ENCODE measurements around the gene LONRF2. TPM values are rescaled to one million over a fixed set of nuclear protein-coding genes. Genes with fewer than 3 reads are reported as not detected.

Gene LONRF2
- total RNA-seq, 1 experiment from 2014 or later = 0.33 TPM

DNA sequence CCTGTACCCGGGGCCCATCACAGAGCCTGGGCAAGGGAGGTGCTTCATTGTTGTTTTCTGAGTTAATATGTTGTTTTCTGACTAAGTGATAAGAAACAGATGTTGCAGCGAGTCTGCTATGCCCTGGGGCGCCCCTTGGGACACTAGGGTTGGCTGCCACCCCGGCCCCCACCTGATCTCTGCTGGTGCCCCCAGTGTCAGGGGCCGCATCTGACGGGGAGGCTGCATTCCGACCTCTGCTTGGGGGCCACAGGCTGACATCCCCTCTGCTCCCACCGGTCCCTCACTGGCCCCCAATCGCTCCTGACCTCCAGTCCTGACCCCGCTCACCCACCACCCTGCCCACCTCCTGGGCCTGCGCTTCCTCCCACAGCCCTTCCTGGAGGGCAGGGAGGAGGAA, 65.9 kb downstream of the LONRF2 start:
- H3K4me3 Mint-ChIP-seq = no peak overlapping the region
- no peaks in the 10 kb centered on the region for H3K36me3 Mint-ChIP-seq
- ATAC-seq (no peak), DNase-seq (ENCODE audit: low spot score) (no peak)
- no peak for TF ChIP-seq TCF7 (CRISPR knock-in tag; IDR thresholded peaks at IDR 0.05; ENCODE audit: low read depth)
- TF ChIP-seq ZNF416 (CRISPR knock-in tag; IDR thresholded peaks at IDR 0.05) = no peak
- TF ChIP-seq FOXJ3 (CRISPR knock-in tag; IDR thresholded peaks at IDR 0.05; ENCODE audit: borderline replicate concordance) = no peak
- no peak for TF ChIP-seq ETV6 (CRISPR knock-in tag; IDR thresholded peaks at IDR 0.05)
- TF ChIP-seq, protein P1, sequence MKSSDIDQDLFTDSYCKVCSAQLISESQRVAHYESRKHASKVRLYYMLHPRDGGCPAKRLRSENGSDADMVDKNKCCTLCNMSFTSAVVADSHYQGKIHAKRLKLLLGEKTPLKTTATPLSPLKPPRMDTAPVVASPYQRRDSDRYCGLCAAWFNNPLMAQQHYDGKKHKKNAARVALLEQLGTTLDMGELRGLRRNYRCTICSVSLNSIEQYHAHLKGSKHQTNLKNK (CRISPR knock-in tag; IDR thresholded peaks at IDR 0.05) = no peak
- TF ChIP-seq JAZF1 (CRISPR knock-in tag; IDR thresholded peaks at IDR 0.05) = no peak
- TF ChIP-seq, protein P2, sequence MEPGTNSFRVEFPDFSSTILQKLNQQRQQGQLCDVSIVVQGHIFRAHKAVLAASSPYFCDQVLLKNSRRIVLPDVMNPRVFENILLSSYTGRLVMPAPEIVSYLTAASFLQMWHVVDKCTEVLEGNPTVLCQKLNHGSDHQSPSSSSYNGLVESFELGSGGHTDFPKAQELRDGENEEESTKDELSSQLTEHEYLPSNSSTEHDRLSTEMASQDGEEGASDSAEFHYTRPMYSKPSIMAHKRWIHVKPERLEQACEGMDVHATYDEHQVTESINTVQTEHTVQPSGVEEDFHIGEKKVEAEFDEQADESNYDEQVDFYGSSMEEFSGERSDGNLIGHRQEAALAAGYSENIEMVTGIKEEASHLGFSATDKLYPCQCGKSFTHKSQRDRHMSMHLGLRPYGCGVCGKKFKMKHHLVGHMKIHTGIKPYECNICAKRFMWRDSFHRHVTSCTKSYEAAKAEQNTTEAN (CRISPR knock-in tag; IDR thresholded peaks at IDR 0.05) = no peak
- no peaks in the 10 kb centered on the region for H3K27me3 Mint-ChIP-seq (ENCODE audit: low read depth)
- H3K27ac Mint-ChIP-seq = no peak overlapping the region
- 0 out of 2 replicates have a peak, but pooled peaks cover 4% of the 10 kb centered on the region for H3K9me3 Mint-ChIP-seq
- no peaks in the 10 kb centered on the region for H3K4me1 Mint-ChIP-seq
- ChIA-PET POLR2A (no interaction called here), CTCF (no interaction called here)

DNA sequence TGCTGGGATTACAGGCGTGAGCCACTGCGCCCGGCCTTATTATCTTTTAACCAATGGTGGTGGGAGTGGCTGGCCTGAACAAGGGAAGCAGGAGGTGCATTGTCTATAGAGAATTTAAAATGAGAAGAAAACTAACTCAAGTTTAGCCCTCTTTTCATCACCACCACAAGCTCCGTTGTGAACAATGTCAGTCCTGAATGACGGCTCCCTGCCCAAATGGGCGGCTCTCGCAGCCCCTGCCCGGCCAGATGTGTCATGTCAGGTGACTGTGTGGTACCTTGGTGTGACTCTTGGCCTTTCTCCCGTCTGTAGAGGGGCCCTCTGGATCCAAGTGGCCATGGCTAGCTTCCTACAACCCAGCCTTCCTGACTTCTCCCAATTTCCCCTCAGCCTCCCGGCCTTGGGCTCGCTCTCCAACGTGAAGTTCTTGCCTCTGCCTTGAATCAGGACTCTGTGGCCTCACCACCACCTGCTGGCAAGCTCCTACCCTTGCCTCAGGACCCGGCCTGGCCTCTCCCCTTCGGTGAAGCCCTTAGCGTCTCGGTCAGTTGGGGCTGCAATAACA, 67.6 kb downstream of the LONRF2 start:
- H3K4me3 Mint-ChIP-seq = no peak overlapping the region
- TF ChIP-seq, protein P3, sequence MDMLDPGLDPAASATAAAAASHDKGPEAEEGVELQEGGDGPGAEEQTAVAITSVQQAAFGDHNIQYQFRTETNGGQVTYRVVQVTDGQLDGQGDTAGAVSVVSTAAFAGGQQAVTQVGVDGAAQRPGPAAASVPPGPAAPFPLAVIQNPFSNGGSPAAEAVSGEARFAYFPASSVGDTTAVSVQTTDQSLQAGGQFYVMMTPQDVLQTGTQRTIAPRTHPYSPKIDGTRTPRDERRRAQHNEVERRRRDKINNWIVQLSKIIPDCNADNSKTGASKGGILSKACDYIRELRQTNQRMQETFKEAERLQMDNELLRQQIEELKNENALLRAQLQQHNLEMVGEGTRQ (CRISPR knock-in tag; IDR thresholded peaks at IDR 0.05) = no peak
- TF ChIP-seq NFATC4 (CRISPR knock-in tag; IDR thresholded peaks at IDR 0.05) = no peak
- no peak for TF ChIP-seq SMAD3 (CRISPR knock-in tag; IDR thresholded peaks at IDR 0.05; ENCODE audit: borderline replicate concordance)
- no peak for TF ChIP-seq KAT7 (CRISPR knock-in tag; IDR thresholded peaks at IDR 0.05; ENCODE audit: borderline replicate concordance)
- TF ChIP-seq ZNF138 (CRISPR knock-in tag; conservative IDR thresholded peaks at IDR 0.05) = no peak
- no peak for TF ChIP-seq FOXJ3 (CRISPR knock-in tag; IDR thresholded peaks at IDR 0.05; ENCODE audit: borderline replicate concordance)
- TF ChIP-seq, protein P4, sequence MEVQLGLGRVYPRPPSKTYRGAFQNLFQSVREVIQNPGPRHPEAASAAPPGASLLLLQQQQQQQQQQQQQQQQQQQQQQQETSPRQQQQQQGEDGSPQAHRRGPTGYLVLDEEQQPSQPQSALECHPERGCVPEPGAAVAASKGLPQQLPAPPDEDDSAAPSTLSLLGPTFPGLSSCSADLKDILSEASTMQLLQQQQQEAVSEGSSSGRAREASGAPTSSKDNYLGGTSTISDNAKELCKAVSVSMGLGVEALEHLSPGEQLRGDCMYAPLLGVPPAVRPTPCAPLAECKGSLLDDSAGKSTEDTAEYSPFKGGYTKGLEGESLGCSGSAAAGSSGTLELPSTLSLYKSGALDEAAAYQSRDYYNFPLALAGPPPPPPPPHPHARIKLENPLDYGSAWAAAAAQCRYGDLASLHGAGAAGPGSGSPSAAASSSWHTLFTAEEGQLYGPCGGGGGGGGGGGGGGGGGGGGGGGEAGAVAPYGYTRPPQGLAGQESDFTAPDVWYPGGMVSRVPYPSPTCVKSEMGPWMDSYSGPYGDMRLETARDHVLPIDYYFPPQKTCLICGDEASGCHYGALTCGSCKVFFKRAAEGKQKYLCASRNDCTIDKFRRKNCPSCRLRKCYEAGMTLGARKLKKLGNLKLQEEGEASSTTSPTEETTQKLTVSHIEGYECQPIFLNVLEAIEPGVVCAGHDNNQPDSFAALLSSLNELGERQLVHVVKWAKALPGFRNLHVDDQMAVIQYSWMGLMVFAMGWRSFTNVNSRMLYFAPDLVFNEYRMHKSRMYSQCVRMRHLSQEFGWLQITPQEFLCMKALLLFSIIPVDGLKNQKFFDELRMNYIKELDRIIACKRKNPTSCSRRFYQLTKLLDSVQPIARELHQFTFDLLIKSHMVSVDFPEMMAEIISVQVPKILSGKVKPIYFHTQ (CRISPR knock-in tag; IDR thresholded peaks at IDR 0.05) = no peak
- no peak for TF ChIP-seq EMX1 (CRISPR knock-in tag; IDR thresholded peaks at IDR 0.05)
- no peak for TF ChIP-seq MXD4 (CRISPR knock-in tag; IDR thresholded peaks at IDR 0.05; ENCODE audit: borderline replicate concordance)

DNA sequence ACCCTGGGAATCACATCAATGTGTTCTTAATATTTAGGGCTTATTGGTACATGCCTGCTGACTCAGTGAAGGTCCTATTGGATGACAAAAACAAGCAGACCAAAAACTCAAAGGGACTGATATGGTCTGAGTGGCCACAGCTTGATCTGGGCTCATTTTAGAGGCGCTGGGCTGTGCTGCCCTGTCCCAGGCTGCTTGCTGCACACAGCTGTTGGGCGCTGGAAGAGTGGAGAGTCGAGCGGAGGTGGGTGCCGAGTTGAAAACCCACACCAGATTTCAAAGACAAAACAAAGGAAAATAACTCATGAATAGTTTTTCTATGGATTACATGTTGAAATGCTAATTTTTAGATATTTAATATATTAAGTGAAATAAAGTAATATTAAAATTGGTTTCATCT, 68.5 kb downstream of the LONRF2 start:
- Mint-ChIP-seq H3K4me1 (no peaks in the 10 kb centered on the region), H3K27me3 (ENCODE audit: low read depth) (no peaks in the 10 kb centered on the region), H3K27ac (no peak overlapping the region), H3K36me3 (no peaks in the 10 kb centered on the region), H3K9me3 (peaks cover 4% of the 10 kb centered on the region; the same call in 1 of the 2 replicates), H3K4me3 (no peak overlapping the region)
- ChIA-PET CTCF (interaction anchor here (3.0 kb wide), 1 partner anchor 8 kb away, joined by 24 read pairs; no protein-coding TSS in a partner anchor), POLR2A (no interaction called here)
- no peak for ATAC-seq
- DNase-seq (ENCODE audit: low spot score) = no peak
- TF ChIP-seq, protein P5, sequence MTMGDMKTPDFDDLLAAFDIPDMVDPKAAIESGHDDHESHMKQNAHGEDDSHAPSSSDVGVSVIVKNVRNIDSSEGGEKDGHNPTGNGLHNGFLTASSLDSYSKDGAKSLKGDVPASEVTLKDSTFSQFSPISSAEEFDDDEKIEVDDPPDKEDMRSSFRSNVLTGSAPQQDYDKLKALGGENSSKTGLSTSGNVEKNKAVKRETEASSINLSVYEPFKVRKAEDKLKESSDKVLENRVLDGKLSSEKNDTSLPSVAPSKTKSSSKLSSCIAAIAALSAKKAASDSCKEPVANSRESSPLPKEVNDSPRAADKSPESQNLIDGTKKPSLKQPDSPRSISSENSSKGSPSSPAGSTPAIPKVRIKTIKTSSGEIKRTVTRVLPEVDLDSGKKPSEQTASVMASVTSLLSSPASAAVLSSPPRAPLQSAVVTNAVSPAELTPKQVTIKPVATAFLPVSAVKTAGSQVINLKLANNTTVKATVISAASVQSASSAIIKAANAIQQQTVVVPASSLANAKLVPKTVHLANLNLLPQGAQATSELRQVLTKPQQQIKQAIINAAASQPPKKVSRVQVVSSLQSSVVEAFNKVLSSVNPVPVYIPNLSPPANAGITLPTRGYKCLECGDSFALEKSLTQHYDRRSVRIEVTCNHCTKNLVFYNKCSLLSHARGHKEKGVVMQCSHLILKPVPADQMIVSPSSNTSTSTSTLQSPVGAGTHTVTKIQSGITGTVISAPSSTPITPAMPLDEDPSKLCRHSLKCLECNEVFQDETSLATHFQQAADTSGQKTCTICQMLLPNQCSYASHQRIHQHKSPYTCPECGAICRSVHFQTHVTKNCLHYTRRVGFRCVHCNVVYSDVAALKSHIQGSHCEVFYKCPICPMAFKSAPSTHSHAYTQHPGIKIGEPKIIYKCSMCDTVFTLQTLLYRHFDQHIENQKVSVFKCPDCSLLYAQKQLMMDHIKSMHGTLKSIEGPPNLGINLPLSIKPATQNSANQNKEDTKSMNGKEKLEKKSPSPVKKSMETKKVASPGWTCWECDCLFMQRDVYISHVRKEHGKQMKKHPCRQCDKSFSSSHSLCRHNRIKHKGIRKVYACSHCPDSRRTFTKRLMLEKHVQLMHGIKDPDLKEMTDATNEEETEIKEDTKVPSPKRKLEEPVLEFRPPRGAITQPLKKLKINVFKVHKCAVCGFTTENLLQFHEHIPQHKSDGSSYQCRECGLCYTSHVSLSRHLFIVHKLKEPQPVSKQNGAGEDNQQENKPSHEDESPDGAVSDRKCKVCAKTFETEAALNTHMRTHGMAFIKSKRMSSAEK (CRISPR knock-in tag; IDR thresholded peaks at IDR 0.05; ENCODE audit: borderline replicate concordance) = no peak
- TF ChIP-seq IRF2 (CRISPR knock-in tag; IDR thresholded peaks at IDR 0.05; ENCODE audit: borderline replicate concordance, low read depth) (no peak), TCF7 (CRISPR knock-in tag; IDR thresholded peaks at IDR 0.05; ENCODE audit: low read depth) (no peak), TEAD4 (CRISPR knock-in tag; IDR thresholded peaks at IDR 0.05) (no peak), NFYB (CRISPR knock-in tag; conservative IDR thresholded peaks at IDR 0.05; ENCODE audit: low read depth) (no peak)
- TF ChIP-seq, protein P6, sequence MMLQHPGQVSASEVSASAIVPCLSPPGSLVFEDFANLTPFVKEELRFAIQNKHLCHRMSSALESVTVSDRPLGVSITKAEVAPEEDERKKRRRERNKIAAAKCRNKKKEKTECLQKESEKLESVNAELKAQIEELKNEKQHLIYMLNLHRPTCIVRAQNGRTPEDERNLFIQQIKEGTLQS (CRISPR knock-in tag; conservative IDR thresholded peaks at IDR 0.05) = no peak

More for the DNA sequence above, 67.6 kb downstream of the LONRF2 start:
- no peak overlapping the region for H3K27ac Mint-ChIP-seq
- peaks cover 4% of the 10 kb centered on the region; the same call in 1 of the 2 replicates for H3K9me3 Mint-ChIP-seq
- H3K27me3 Mint-ChIP-seq (ENCODE audit: low read depth) = no peaks in the 10 kb centered on the region
- H3K4me1 Mint-ChIP-seq = no peaks in the 10 kb centered on the region
- ChIA-PET CTCF (interaction anchor here (1.0 kb wide), 1 partner anchor 8 kb away, joined by 3 read pairs; no protein-coding TSS in a partner anchor), POLR2A (no interaction called here)
- no peak for DNase-seq (ENCODE audit: low spot score)
- no peak for ATAC-seq
- H3K36me3 Mint-ChIP-seq = no peaks in the 10 kb centered on the region

Data from WTC11 (cell line).